A549 (cell line): ENCODE measurements around the gene CTBP1. TPM values are rescaled to one million over a fixed set of nuclear protein-coding genes. Genes with fewer than 3 reads are reported as not detected.

Experiments
- ATAC-seq, 2 experiments: fragments of 200-7000 bp in 1 of 2; fragments of >200 bp in 1 of 2; cut with Nextera tagmentation in 1 of 2; cut with Tn5 transposase in 1 of 2; 3 replicates each; pipeline versions ENCODE4 v1.8.0 to v1.9.1; 2018 to 2020; ENCODE audit warnings: mild to moderate bottlenecking in 1 of 2, moderate library complexity in 1 of 2
- CTCF ChIA-PET: fragments of 300-600 bp; sonication (Branson Sonifier 250); formaldehyde crosslinking; extraction: SDS; loops from one replicate; lab custom pipeline; 2021; ENCODE audit warnings: antibody characterized with exemption, inconsistent platforms; lab: Yijun Ruan, JAX
- POLR2A ChIA-PET: fragments of 350-600 bp; formaldehyde crosslinking; extraction: SDS; loops from one replicate; lab custom pipeline; 2021; ENCODE audit warnings: antibody characterized with exemption, inconsistent platforms; lab: Yijun Ruan, JAX
- DNase-seq, 2 experiments: peaks; one replicate each; pipeline versions ENCODE4 v3.0.0 to v3.0.0-alpha.2; 2011 to 2016; ENCODE audit warnings: low read depth in 1 of 2, low spot score in 1 of 2
- FAIRE-seq: peaks from 2 replicates; lab custom pipeline; 2011; peaks lifted over from hg19 to GRCh38; lab: Jason Lieb, UNC
- H3K27ac ChIP-seq, 2 experiments: fragments of >200 bp; sonication (Bioruptor Twin); formaldehyde crosslinking; 3 replicates each; pipeline ENCODE4 v1.5.1; 2016 to 2017
- H3K4me1 ChIP-seq: fragments of >200 bp; sonication (Bioruptor Twin); formaldehyde crosslinking; 3 replicates; pipeline ENCODE4 v1.6.1; 2016
- H3K4me2 ChIP-seq: fragments of >200 bp; sonication (Bioruptor Twin); formaldehyde crosslinking; 3 replicates; pipeline ENCODE4 v1.6.1; 2016
- H3K4me3 ChIP-seq: fragments of >200 bp; sonication (Bioruptor Twin); formaldehyde crosslinking; 3 replicates; pipeline ENCODE4 v1.5.1; 2016
- H3K9me3 ChIP-seq: fragments of >200 bp; sonication (Bioruptor Twin); formaldehyde crosslinking; 3 replicates; pipeline ENCODE4 v1.6.1; 2016
- CEBPB ChIP-seq, 2 experiments: fragments of >200 bp in 1 of 2; sonication (Bioruptor Twin) in 1 of 2; formaldehyde crosslinking in 1 of 2; IDR thresholded peaks; 2 replicates each; pipeline ENCODE4 v1.6.1; 2012 to 2016
- CHD2 ChIP-seq: fragments of 150-350 bp; IDR thresholded peaks from 2 replicates; pipeline ENCODE4 v1.6.1; 2014; ENCODE audit warnings: low read length; ENCODE audit not compliant: partially characterized antibody
- EHMT2 ChIP-seq: fragments of 200-600 bp; sonication (generic); IDR thresholded peaks from 2 replicates; pipeline ENCODE4 v1.6.1; 2016; ENCODE audit warnings: antibody characterized with exemption, low read depth, mild to moderate bottlenecking, moderate library complexity
- ESRRA ChIP-seq: fragments of 150-350 bp; IDR thresholded peaks from 2 replicates; pipeline ENCODE4 v1.6.1; 2014; ENCODE audit warnings: mild to moderate bottlenecking, low read length, borderline replicate concordance
- KDM1A ChIP-seq: fragments of 200-600 bp; sonication (generic); IDR thresholded peaks from 2 replicates; pipeline ENCODE4 v1.6.1; 2016; ENCODE audit warnings: low read depth, mild to moderate bottlenecking
- KDM5A ChIP-seq: fragments of 200-600 bp; sonication (generic); IDR thresholded peaks from 2 replicates; pipeline ENCODE4 v1.6.1; 2016; ENCODE audit warnings: antibody characterized with exemption, mild to moderate bottlenecking
- NPAS2 ChIP-seq: fragments of 250-450 bp; sonication (Bioruptor Pico); IDR thresholded peaks from 2 replicates; pipeline ENCODE4 v1.8.0; 2022; ENCODE audit warnings: mild to moderate bottlenecking, moderate library complexity, borderline replicate concordance
- NR3C1 ChIP-seq: fragments of >200 bp; sonication (Bioruptor Twin); formaldehyde crosslinking; IDR thresholded peaks from 3 replicates; pipeline ENCODE4 v1.6.1; 2017
- POLR2A ChIP-seq: IDR thresholded peaks from 2 replicates; pipeline ENCODE4 v1.6.1; 2012; ENCODE audit warnings: mild to moderate bottlenecking, low read length
- POLR2AphosphoS2 ChIP-seq: conservative IDR thresholded peaks from 2 replicates; pipeline ENCODE4 v1.6.1; 2012; ENCODE audit warnings: low read length, improper control_type of control experiment, inconsistent platforms
- RAD21 ChIP-seq, 2 experiments: fragments of >200 bp in 1 of 2; sonication (Bioruptor Twin) in 1 of 2; formaldehyde crosslinking in 1 of 2; IDR thresholded peaks in 1 of 2; conservative IDR thresholded peaks in 1 of 2; 2 replicates in 1 of 2; 3 replicates in 1 of 2; pipeline ENCODE4 v1.6.1; 2012 to 2018; ENCODE audit warnings: inconsistent platforms in 1 of 2
- RFX5 ChIP-seq: fragments of 450-650 bp; IDR thresholded peaks from 2 replicates; pipeline ENCODE4 v1.7.1; 2014; ENCODE audit warnings: antibody characterized with exemption, mild to moderate bottlenecking, moderate library complexity
- SREBF2 ChIP-seq: fragments of 450-650 bp; IDR thresholded peaks from 2 replicates; pipeline ENCODE4 v1.6.1; 2014; ENCODE audit warnings: mild to moderate bottlenecking, moderate library complexity
- ZNF302 ChIP-seq: fragments of 250-450 bp; sonication (Bioruptor Pico); IDR thresholded peaks from 2 replicates; pipeline ENCODE4 v1.9.0; 2021; ENCODE audit warnings: inconsistent platforms, mild to moderate bottlenecking, moderate library complexity
- ZSCAN20 ChIP-seq: fragments of 250-450 bp; sonication (Bioruptor Pico); IDR thresholded peaks from 2 replicates; pipeline ENCODE4 v1.8.0; 2022; ENCODE audit warnings: mild to moderate bottlenecking, moderate library complexity
- WGBS: methylation state at CpG from one replicate; pipeline ENCODE4 v1.1.6; 2017; ENCODE audit errors: missing lambda C conversion rate; 5-methylcytosine and 5-hydroxymethylcytosine counted together
- polyA plus RNA-seq, 4 experiments: library from polyadenylated mRNA; depleted of rRNA in 3 of 4; stranded (reverse); fragments of >200 nt; fragmentation: RNase III in 1 of 4; extraction: RNeasy Plus Mini Kit Qiagen cat#74134 plus additional on column Dnase treatment in 1 of 4; gene quantifications; 2 replicates in 3 of 4; 3 replicates in 1 of 4; pipeline ENCODE4 v1.2.3, GENCODE V29; 2011 to 2017
- TF ChIP-seq, protein P1 (sequence below): fragments of >200 bp; sonication (Bioruptor Twin); formaldehyde crosslinking; IDR thresholded peaks from 2 replicates; pipeline ENCODE4 v1.6.1; 2016
- TF ChIP-seq, protein P2 (sequence below): IDR thresholded peaks from 2 replicates; pipeline ENCODE4 v1.6.1; 2012
- TF ChIP-seq, protein P3 (sequence below): fragments of 250-450 bp; sonication (Bioruptor Pico); IDR thresholded peaks from 2 replicates; pipeline ENCODE4 v1.5.0; 2020; ENCODE audit warnings: low read depth, mild to moderate bottlenecking, moderate library complexity
- TF ChIP-seq, protein P4 (sequence below): IDR thresholded peaks from 2 replicates; pipeline ENCODE4 v1.6.1; 2012
- TF ChIP-seq, protein P5 (sequence below): IDR thresholded peaks from 2 replicates; pipeline ENCODE4 v1.6.1; 2012; ENCODE audit warnings: low read depth, borderline replicate concordance
- TF ChIP-seq, protein P6 (sequence below): fragments of 150-350 bp; IDR thresholded peaks from 2 replicates; pipeline ENCODE4 v1.6.1; 2014; ENCODE audit warnings: low read depth, mild to moderate bottlenecking, low read length

The CTBP1 gene
- polyA plus RNA-seq, 2 of the 4 experiments (the other 2 are of a cell fraction): 43.1 to 93.1 TPM

DNA sequence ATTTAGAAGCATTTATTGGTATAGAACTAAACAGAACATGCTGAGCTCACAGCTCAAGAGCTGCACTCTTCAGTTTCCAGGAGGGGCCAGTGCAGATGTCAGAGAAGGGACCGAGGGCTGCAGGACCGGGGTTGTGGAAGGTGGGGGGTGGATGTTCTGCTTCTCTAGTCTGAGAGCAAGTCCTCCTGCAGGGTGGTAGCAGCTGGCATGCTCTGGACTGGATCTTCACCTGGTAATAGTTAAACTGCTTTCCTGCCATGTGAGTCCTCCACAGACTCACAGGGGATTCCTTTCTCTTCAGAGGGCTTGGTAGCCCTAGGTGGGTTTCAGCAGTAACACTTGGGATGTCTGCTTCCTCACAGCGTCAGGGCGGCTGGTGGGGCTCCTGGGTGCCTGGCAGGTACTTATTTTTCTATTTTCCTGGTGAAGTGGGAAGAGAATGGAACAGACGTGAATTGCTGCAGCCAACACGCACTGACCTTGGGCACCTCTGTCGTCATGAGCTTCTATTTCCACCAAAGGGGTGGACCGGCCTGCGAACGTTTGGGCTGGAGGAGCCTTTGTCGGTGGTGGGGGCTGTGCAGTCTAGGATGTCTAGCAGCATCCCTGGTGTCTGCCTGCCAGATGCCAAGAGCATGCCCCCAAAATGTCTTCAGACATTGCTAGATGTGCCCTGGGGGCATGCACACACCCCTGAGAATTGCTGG is 43.2 kb upstream of the CTBP1 start:
- Histone ChIP-seq H3K27ac (no peak overlapping the region), H3K4me3 (no peak overlapping the region), H3K4me1 (peaks cover 14% of the 10 kb centered on the region; the same call in 2 of the 3 replicates), H3K4me2 (peak overlapping the region; percentile 90), H3K9me3 (no peaks in the 10 kb centered on the region)
- CTCF ChIA-PET: interaction anchor here (1.1 to 2.2 kb wide), 2 partner anchors 24 to 64 kb away, joined by 3 to 5 read pairs; no protein-coding TSS in a partner anchor
- FAIRE-seq (no peak), DNase-seq (no peak), ATAC-seq (no peak)
- TF ChIP-seq KDM1A: no peak
- TF ChIP-seq, protein P1, sequence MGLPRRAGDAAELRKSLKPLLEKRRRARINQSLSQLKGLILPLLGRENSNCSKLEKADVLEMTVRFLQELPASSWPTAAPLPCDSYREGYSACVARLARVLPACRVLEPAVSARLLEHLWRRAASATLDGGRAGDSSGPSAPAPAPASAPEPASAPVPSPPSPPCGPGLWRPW: no peak
- TF ChIP-seq, protein P2, sequence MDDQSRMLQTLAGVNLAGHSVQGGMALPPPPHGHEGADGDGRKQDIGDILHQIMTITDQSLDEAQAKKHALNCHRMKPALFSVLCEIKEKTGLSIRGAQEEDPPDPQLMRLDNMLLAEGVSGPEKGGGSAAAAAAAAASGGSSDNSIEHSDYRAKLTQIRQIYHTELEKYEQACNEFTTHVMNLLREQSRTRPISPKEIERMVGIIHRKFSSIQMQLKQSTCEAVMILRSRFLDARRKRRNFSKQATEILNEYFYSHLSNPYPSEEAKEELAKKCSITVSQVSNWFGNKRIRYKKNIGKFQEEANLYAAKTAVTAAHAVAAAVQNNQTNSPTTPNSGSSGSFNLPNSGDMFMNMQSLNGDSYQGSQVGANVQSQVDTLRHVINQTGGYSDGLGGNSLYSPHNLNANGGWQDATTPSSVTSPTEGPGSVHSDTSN: no peak
- TF ChIP-seq, protein P3, sequence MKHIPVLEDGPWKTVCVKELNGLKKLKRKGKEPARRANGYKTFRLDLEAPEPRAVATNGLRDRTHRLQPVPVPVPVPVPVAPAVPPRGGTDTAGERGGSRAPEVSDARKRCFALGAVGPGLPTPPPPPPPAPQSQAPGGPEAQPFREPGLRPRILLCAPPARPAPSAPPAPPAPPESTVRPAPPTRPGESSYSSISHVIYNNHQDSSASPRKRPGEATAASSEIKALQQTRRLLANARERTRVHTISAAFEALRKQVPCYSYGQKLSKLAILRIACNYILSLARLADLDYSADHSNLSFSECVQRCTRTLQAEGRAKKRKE (CRISPR knock-in tag): no peak
- WGBS: 85% methylated on average over 11 of the region's 11 CpGs
- POLR2A ChIA-PET: no interaction called here

DNA sequence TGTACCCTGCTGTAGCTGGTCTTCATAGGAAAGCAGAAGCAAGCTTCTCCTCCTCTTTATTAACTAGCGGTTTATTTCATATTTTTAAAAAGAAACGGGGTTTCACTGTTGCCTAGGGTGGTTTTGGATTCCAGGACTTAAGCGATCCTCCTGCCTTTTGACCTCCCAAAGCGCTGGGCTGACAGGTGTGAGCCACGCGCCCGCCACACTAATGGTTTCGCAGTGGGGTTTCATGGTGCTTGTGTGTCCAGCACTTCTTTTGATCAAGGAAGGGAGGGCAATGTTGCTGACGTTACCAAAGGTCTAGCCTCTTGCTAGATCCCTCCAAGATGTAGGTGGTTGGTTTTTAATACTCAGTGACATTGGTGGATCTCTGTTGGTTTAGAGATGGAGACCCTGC is 42.2 kb upstream of the CTBP1 start:
- ATAC-seq: no peak
- TF ChIP-seq NPAS2: no peak
- TF ChIP-seq CHD2: no peak
- TF ChIP-seq POLR2AphosphoS2: no peak
- TF ChIP-seq, protein P1: no peak
- no peak for TF ChIP-seq ZNF302 (CRISPR knock-in tag)
- TF ChIP-seq ZSCAN20 (CRISPR knock-in tag): no peak
- no peak for FAIRE-seq
- peak overlapping the region in 1 of 2 experiments; percentile 99; a peak in 2 of 6 replicates for H3K27ac ChIP-seq
- POLR2A ChIA-PET: interaction anchor here (2.0 kb wide), 1 partner anchor 8 kb away, joined by 5 read pairs; no protein-coding TSS in a partner anchor
- peak overlapping the region; percentile 94 for H3K4me3 ChIP-seq
- WGBS: 75% methylated on average over 9 of the region's 9 CpGs
- peak overlapping the region; percentile 90 for H3K4me2 ChIP-seq
- H3K9me3 ChIP-seq: no peaks in the 10 kb centered on the region; the same call in 2 of the 3 replicates
- CTCF ChIA-PET: interaction anchor here (1.3 to 2.2 kb wide), 2 partner anchors 55 to 65 kb away, joined by 4 to 5 read pairs; no protein-coding TSS in a partner anchor
- DNase-seq: no peak
- peaks cover 14% of the 10 kb centered on the region; the same call in 2 of the 3 replicates for H3K4me1 ChIP-seq

DNA sequence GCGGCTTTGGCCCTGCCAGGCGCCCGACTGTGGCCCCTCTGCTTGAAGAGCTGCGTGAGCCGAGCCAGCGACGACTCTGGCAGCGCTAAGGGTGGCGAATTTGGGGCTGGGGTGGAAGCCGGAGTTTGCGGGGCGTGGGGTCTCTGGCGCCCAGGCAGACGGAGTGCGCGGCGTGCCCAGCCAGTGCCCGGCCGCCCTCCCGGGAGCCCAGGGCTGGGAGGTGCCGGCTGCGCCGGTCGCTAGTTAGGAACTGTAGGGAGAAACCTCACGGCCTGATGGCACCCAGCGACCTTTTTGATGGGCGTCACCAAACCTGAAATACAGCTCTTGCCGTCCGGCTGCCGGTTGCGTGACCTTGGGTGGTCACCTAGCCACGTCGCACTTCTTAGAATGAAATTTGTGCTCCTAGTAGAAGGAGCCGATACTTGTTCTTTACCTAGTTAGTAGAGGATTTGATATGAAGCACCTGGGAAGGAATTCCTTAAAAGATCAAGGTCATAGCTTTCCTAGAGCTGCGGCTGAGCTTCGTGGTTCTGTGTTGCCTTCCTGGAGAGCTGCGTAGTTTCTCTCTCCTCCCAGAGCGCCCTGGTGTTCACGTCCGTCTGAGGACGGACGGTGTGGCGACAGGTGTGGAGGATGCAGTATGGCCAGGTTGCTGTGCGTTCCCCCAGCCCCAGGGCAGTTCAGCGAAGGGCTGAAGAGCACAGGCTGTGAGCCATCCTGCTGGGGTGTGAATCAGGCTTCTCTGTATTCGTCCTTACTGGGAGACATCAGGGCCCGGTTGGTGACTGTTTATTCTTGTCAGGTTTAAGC is 41.4 kb upstream of the CTBP1 start:
- no peak for FAIRE-seq
- H3K4me2 ChIP-seq: peak overlapping the region; percentile 90
- 11% methylated on average over 16 of the region's 47 CpGs for WGBS
- no peaks in the 10 kb centered on the region; the same call in 2 of the 3 replicates for H3K9me3 ChIP-seq
- ChIA-PET POLR2A (interaction anchor here (0.6 to 2.0 kb wide), 3 partner anchors 9 to 42 kb away, joined by 3 to 5 read pairs (median 4); partner anchors contain the start of gene CTBP1), CTCF (interaction anchor here (1.3 to 2.2 kb wide), 2 partner anchors 56 to 66 kb away, joined by 4 to 5 read pairs; no protein-coding TSS in a partner anchor)
- no peak for TF ChIP-seq POLR2A
- TF ChIP-seq CHD2: no peak
- no peak for TF ChIP-seq NR3C1
- no peak for TF ChIP-seq CEBPB (IDR thresholded peaks at IDR 0.05)
- TF ChIP-seq, protein P4, sequence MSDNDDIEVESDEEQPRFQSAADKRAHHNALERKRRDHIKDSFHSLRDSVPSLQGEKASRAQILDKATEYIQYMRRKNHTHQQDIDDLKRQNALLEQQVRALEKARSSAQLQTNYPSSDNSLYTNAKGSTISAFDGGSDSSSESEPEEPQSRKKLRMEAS: no peak
- TF ChIP-seq, protein P1: no peak
- no peak for TF ChIP-seq KDM5A
- TF ChIP-seq RAD21 (conservative IDR thresholded peaks at IDR 0.05 in 1 of 2, IDR thresholded peaks at IDR 0.05 in 1 of 2): no peak
- TF ChIP-seq ESRRA: no peak
- TF ChIP-seq, protein P5, sequence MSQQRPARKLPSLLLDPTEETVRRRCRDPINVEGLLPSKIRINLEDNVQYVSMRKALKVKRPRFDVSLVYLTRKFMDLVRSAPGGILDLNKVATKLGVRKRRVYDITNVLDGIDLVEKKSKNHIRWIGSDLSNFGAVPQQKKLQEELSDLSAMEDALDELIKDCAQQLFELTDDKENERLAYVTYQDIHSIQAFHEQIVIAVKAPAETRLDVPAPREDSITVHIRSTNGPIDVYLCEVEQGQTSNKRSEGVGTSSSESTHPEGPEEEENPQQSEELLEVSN: no peak
- TF ChIP-seq, protein P3 (CRISPR knock-in tag): no peak
- TF ChIP-seq, protein P6, sequence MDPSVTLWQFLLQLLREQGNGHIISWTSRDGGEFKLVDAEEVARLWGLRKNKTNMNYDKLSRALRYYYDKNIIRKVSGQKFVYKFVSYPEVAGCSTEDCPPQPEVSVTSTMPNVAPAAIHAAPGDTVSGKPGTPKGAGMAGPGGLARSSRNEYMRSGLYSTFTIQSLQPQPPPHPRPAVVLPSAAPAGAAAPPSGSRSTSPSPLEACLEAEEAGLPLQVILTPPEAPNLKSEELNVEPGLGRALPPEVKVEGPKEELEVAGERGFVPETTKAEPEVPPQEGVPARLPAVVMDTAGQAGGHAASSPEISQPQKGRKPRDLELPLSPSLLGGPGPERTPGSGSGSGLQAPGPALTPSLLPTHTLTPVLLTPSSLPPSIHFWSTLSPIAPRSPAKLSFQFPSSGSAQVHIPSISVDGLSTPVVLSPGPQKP: no peak
- no peak for TF ChIP-seq EHMT2
- TF ChIP-seq RFX5: no peak
- no peak for TF ChIP-seq SREBF2
- H3K4me1 ChIP-seq: peaks cover 14% of the 10 kb centered on the region; the same call in 2 of the 3 replicates
- H3K4me3 ChIP-seq: peak overlapping the region; percentile 94
- peak in 1 of 2 experiments; percentile 10 for DNase-seq
- H3K27ac ChIP-seq: peak overlapping the region; percentile 94 to 99
- ATAC-seq: no peak
